ENCODE results near the gene ADPGK.
"Not testable (repeated sequence)": the region's sequence is repeated elsewhere in the genome, so short reads cannot be mapped to it uniquely, and the experiment has no call there.

Gene ADPGK

GRCh38 chr15:72783640-72784455 is at the start of gene ADPGK:
Gene ADPGK, minus strand, starts transcription at chr15:72783758. Its CDS starts 67 bp downstream, at chr15:72783691.
- peak; percentile 55 for DNase-seq

- no peak for DNase-seq
Measured at GRCh38 chr15:72827226-72827625, 43.7 kb upstream of the ADPGK start.

GRCh38 chr15:72826611-72827010 is 43.1 kb upstream of the ADPGK start:
- DNase-seq = no peak

- DNase-seq = no peak
Measured at GRCh38 chr15:72825829-72826228, 42.3 kb upstream of the ADPGK start.

- no peak for DNase-seq
Measured at GRCh38 chr15:72824781-72825180, 41.2 kb upstream of the ADPGK start.

GRCh38 chr15:72824112-72824511 is 40.6 kb upstream of the ADPGK start:
- DNase-seq = no peak

GRCh38 chr15:72820278-72820677 is 36.7 kb upstream of the ADPGK start:
- DNase-seq = no peak

- DNase-seq = no peak
Measured at GRCh38 chr15:72818632-72819031, 35.1 kb upstream of the ADPGK start.

- DNase-seq = no peak
Measured at GRCh38 chr15:72813345-72814004, 29.9 kb upstream of the ADPGK start.

- DNase-seq = no peak
Measured at GRCh38 chr15:72809329-72809728, 25.8 kb upstream of the ADPGK start.

GRCh38 chr15:72807346-72807745 is 23.8 kb upstream of the ADPGK start:
- not testable (repeated sequence) for DNase-seq

- DNase-seq = no peak
Measured at GRCh38 chr15:72803006-72803405, 19.4 kb upstream of the ADPGK start.

- DNase-seq = no peak
Measured at GRCh38 chr15:72801590-72802325, 18.2 kb upstream of the ADPGK start.

- DNase-seq = no peak
Measured at GRCh38 chr15:72800833-72801481, 17.4 kb upstream of the ADPGK start.

GRCh38 chr15:72797834-72798233 is 14.3 kb upstream of the ADPGK start:
- DNase-seq = no peak

GRCh38 chr15:72797338-72797689 is 13.8 kb upstream of the ADPGK start:
- no peak for DNase-seq

- no peak for DNase-seq
Measured at GRCh38 chr15:72796515-72797337, 13.2 kb upstream of the ADPGK start.

GRCh38 chr15:72796210-72796514 is 12.6 kb upstream of the ADPGK start:
- no peak for DNase-seq

- DNase-seq = no peak
Measured at GRCh38 chr15:72793766-72794660, 10.5 kb upstream of the ADPGK start.

- no peak for DNase-seq
Measured at GRCh38 chr15:72792431-72792830, 8.9 kb upstream of the ADPGK start.

- DNase-seq = no peak
Measured at GRCh38 chr15:72790302-72790910, 6.8 kb upstream of the ADPGK start.
